ENCODE data around the gene PARVG.

Gene PARVG

DNA sequence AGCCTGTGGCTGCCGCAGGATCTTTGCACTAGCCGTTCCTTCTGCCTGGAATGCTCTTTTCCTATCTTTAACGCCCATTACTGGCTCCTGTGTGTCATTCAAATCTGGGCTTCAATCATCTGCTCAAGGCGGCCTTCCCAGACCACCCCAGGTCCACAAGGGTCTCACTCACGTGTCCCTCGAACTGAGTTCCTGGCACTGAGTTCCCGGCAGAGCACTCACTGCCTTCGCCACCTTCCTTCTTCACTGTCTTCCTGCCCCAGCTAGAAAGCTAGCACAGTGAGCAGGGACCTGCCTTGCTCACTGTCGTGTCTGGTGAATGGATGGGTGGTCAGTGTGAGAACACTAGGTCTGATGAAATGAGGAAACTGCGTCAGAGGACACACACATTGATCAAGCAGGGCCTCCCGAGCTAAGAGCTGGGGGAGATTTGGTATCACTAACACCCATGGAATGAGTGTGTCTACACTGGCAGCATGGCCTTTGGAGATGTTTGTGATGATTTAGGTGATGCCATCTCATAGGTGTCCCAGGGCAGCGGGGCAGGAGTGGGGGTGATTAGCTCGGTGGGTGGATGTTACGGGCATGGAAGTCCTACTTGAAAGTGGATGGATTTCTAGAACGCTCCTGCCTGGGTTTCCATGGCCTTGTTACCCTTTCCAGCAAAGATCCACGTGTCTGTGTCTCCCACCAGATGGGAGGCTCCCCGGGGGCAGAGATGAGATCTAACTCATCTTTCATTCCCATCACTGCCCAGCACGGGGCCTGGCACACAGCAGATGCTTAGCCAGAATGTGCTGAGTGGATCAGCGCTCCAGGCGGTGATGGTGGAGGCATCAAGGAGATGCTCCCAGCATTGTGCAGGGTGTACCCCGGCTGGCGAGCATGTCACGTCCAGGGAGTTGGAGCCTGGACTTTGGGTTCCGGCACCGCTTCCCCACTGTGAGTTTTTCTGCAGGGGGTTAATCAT is 67.5 kb downstream of the PARVG start:
- no peak for FAIRE-seq
- DNase-seq (ENCODE audit: insufficient read length, low spot score) = no peak
- TF ChIP-seq, protein P1, sequence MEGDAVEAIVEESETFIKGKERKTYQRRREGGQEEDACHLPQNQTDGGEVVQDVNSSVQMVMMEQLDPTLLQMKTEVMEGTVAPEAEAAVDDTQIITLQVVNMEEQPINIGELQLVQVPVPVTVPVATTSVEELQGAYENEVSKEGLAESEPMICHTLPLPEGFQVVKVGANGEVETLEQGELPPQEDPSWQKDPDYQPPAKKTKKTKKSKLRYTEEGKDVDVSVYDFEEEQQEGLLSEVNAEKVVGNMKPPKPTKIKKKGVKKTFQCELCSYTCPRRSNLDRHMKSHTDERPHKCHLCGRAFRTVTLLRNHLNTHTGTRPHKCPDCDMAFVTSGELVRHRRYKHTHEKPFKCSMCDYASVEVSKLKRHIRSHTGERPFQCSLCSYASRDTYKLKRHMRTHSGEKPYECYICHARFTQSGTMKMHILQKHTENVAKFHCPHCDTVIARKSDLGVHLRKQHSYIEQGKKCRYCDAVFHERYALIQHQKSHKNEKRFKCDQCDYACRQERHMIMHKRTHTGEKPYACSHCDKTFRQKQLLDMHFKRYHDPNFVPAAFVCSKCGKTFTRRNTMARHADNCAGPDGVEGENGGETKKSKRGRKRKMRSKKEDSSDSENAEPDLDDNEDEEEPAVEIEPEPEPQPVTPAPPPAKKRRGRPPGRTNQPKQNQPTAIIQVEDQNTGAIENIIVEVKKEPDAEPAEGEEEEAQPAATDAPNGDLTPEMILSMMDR (IDR thresholded peaks at IDR 0.05; ENCODE audit: insufficient read depth, missing control alignments) = no peak

DNA sequence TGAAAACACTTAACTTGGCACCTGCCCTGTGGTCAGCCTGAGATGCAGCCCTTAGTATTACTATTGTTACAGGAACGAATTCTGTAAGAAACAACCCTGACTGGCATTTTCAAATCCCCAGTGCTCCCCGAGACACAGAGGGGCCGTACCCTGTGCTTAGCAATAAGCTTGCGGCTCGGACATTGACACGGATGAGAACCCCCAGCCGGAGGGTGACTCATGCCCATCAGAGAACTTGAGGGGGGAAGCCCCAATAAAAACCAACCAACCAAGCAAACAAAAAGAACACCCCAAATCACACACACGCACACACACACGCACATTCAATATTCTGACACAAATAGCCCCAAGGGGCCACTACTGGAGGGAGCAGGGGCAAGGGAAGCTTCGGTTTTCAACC is 68.2 kb downstream of the PARVG start:
- DNase-seq (ENCODE audit: insufficient read length, low spot score) (no peak), FAIRE-seq (no peak)
- TF ChIP-seq, protein P1 (IDR thresholded peaks at IDR 0.05; ENCODE audit: insufficient read depth, missing control alignments) = no peak

DNA sequence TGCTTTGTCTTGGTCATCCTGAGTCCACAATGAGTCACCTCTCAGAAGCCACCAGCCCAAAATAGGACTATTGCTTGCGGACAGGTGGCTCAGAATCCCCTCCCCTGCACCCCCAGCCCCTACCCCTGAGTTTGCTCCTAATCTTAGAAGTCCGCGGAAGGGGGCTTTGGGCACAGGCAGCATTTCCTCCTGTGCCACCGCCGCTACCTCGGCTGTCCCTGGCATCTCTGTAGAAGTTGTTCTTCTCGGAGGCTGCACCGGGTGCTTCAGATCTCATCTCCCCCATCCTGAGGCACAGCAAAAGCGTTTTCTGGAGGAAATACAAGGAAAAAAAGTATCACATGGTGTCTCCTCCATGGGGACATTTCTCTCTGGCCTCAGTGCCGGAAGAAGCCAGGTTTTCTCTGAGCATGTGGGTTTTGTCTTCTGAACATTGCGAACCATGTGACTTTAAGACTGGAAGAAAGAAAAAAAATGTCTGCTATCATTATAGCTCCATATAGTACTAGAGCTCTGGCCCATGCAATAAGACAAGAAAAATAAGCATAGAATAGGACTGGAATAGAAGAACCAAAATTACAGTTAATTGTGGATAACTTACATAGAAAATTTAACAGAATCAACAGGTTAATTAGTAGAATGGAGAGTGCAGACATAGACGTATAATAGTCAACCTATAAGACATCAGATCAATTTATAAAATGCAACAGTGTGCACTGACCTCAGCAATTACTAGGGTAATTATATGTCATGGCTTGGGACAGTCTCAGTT is 68.8 kb downstream of the PARVG start:
- TF ChIP-seq, protein P1 (IDR thresholded peaks at IDR 0.05; ENCODE audit: insufficient read depth, missing control alignments) = no peak
- DNase-seq (ENCODE audit: insufficient read length, low spot score) = no peak
- FAIRE-seq = no peak

DNA sequence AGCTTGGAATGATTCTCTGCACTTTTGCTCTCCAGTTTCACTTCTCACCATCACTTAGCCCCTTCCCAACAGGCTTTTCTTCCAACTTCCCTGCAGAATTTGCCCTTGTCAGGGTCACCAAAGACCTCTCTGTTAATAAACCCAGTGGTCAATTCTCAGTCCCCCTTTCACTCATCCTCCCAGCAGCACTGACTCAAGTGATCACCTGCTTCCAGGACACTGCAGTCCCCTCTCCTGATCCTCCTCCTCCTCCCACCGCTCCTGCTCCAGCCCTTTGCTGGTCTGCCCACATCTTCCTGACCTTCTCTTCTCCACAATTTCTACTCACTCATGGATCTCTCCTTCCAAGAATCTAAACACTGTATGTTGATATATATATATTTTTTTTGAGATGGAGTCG is 74.1 kb downstream of the PARVG start:
- DNase-seq (ENCODE audit: insufficient read length, low spot score) (no peak), FAIRE-seq (no peak)
- TF ChIP-seq, protein P1 (IDR thresholded peaks at IDR 0.05; ENCODE audit: insufficient read depth, missing control alignments) = no peak

DNA sequence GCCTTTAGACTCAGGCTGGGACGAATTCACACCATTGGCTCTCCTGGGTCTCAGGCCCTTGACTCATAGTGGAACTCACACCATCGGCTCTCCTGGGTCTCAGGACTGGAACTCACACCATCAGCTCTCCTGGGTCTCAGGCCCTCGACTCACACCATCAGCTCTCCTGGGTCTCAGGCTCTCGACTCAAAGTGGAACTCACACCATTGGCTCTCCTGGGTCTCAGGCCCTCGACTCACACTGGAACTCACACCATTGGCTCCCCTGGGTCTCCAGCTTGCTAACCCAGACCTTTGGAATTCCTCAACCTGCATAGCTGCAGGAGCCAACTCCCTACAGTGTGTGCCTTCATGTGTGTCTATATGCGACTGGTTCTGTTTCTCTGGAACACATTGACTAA is 75.4 kb downstream of the PARVG start:
- FAIRE-seq (no peak), DNase-seq (ENCODE audit: insufficient read length, low spot score) (no peak)
- TF ChIP-seq, protein P1 (IDR thresholded peaks at IDR 0.05; ENCODE audit: insufficient read depth, missing control alignments) = no peak

DNA sequence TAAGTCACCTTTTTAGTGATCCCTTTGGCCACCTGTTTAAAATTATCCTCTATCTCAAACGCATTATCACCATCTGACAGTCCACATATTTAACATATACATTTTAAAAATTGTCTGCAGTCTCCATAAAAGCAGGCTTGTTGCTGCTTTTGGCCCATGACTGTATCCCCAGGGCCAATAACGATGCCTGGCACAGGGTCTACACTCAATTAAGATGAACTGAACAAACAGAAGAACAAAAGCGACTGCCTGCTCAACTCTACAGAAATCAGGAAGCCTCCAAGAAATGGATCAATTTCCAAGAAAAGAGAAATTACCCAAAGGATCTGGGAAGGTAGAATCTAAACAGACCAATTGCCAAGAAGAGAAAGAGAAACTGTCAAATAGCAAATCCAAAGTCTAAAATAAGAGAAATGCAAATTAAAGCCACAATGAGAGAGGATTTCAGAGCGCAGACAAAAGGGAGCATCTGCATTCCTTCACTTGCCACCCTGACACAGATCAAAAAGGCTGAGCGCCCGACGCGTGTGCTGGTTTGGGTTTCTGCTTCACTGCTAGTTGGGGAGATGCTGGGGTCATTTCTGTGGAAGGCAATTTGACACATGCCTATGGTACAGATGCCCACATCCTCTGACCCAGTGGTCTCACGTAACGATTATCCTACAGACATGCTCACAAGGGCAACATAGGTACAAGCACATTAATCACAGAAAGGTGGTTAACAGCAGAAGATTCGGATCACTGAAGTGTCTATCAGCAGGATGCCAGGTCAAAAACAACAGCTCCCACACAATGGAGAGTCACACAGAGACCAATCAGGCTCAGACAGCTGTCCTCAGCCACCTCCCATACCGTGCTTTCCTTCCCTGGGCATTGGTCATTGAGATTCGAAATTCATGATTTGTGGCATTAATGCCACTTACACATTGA is 76.1 kb downstream of the PARVG start:
- DNase-seq (ENCODE audit: insufficient read length, low spot score) (no peak), FAIRE-seq (no peak)
- TF ChIP-seq, protein P1 (IDR thresholded peaks at IDR 0.05; ENCODE audit: insufficient read depth, missing control alignments) = no peak

All from D721Med (cell line).